ENCODE results near the gene ESYT2.

ESYT2 gene

DNA sequence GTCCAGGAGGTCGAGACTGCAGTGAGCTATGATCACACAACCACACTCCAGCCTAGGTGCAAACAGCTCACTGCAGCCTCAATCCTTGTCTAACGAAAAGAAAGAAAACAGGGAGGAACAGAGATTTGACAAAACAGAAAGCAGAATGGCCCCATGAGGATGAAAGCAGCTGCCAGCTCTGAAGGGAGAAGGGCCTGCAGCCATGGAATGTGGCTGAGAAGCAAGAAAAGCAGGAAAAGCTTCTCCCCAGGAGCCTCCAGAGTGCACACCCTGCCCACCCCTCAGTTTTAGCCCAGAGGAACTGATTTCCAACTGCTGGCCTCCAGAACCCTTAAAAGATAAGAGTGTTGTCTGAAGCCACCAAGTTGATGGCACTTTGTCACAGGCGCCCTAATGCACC is 13.0 kb downstream of the ESYT2 start:
- Histone ChIP-seq H3K27ac (ENCODE audit: low read length) (no peak overlapping the region), H3K79me2 (ENCODE audit: low read length) (peaks cover 93% of the 10 kb centered on the region), H3K4me3 (ENCODE audit: low read length) (no peak overlapping the region), H3K27me3 (replicated peaks; ENCODE audit: insufficient read depth, low read length) (no peaks in the 10 kb centered on the region), H3K9me3 (replicated peaks; ENCODE audit: insufficient read depth, low read length) (no peaks in the 10 kb centered on the region), H3K4me1 (ENCODE audit: low read length) (peaks cover 11% of the 10 kb centered on the region), H3K4me2 (ENCODE audit: low read depth, low read length) (no peak overlapping the region), H2AFZ (ENCODE audit: low read length) (no peak overlapping the region), H3K9me2 (replicated peaks; ENCODE audit: insufficient read depth, low read length) (no peaks in the 10 kb centered on the region), H3K9ac (ENCODE audit: low read length) (no peak overlapping the region), H4K20me1 (ENCODE audit: insufficient read depth, low read length) (no peaks in the 10 kb centered on the region), H3K36me3 (replicated peaks; ENCODE audit: insufficient read depth, low read length) (no peaks in the 10 kb centered on the region), H3F3A (ENCODE audit: insufficient read depth, low read length) (no peaks in the 10 kb centered on the region)
- no peak for DNase-seq
- TF ChIP-seq, protein P1, sequence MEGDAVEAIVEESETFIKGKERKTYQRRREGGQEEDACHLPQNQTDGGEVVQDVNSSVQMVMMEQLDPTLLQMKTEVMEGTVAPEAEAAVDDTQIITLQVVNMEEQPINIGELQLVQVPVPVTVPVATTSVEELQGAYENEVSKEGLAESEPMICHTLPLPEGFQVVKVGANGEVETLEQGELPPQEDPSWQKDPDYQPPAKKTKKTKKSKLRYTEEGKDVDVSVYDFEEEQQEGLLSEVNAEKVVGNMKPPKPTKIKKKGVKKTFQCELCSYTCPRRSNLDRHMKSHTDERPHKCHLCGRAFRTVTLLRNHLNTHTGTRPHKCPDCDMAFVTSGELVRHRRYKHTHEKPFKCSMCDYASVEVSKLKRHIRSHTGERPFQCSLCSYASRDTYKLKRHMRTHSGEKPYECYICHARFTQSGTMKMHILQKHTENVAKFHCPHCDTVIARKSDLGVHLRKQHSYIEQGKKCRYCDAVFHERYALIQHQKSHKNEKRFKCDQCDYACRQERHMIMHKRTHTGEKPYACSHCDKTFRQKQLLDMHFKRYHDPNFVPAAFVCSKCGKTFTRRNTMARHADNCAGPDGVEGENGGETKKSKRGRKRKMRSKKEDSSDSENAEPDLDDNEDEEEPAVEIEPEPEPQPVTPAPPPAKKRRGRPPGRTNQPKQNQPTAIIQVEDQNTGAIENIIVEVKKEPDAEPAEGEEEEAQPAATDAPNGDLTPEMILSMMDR (IDR thresholded peaks at IDR 0.05; ENCODE audit: low read length) = no peak

DNA sequence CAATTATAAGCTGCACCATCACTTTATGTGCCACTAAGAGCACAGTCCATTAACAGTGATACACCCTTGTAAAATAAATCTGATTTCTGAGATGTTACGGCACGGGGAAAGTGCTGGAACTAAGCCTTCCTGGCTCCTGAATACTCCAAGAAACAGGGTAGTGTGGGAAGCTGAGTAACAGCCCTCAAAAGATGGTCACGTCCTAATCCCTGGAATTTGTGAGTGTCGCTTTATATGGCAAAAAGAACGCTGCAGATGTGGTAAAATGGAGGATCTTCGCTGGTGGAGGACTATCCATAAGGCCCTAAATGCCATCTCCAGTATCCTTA is 13.5 kb downstream of the ESYT2 start:
- Histone ChIP-seq H3K9ac (ENCODE audit: low read length) (no peak overlapping the region), H3K27ac (ENCODE audit: low read length) (no peak overlapping the region), H2AFZ (ENCODE audit: low read length) (no peak overlapping the region), H3K9me2 (replicated peaks; ENCODE audit: insufficient read depth, low read length) (no peaks in the 10 kb centered on the region), H3F3A (ENCODE audit: insufficient read depth, low read length) (no peaks in the 10 kb centered on the region), H3K27me3 (replicated peaks; ENCODE audit: insufficient read depth, low read length) (no peaks in the 10 kb centered on the region), H3K4me2 (ENCODE audit: low read depth, low read length) (no peak overlapping the region), H3K79me2 (ENCODE audit: low read length) (peaks cover 91% of the 10 kb centered on the region), H3K4me3 (ENCODE audit: low read length) (no peak overlapping the region), H3K36me3 (replicated peaks; ENCODE audit: insufficient read depth, low read length) (no peaks in the 10 kb centered on the region), H3K4me1 (ENCODE audit: low read length) (peaks cover 11% of the 10 kb centered on the region), H3K9me3 (replicated peaks; ENCODE audit: insufficient read depth, low read length) (no peaks in the 10 kb centered on the region), H4K20me1 (ENCODE audit: insufficient read depth, low read length) (no peaks in the 10 kb centered on the region)
- DNase-seq = no peak
- TF ChIP-seq EZH2phosphoT487 (IDR thresholded peaks at IDR 0.05; ENCODE audit: low read length) (no peak), EZH2 (optimal IDR thresholded peaks at IDR 0.05; ENCODE audit: low read depth, low read length) (no peak)
- TF ChIP-seq, protein P1 (IDR thresholded peaks at IDR 0.05; ENCODE audit: low read length) = no peak

DNA sequence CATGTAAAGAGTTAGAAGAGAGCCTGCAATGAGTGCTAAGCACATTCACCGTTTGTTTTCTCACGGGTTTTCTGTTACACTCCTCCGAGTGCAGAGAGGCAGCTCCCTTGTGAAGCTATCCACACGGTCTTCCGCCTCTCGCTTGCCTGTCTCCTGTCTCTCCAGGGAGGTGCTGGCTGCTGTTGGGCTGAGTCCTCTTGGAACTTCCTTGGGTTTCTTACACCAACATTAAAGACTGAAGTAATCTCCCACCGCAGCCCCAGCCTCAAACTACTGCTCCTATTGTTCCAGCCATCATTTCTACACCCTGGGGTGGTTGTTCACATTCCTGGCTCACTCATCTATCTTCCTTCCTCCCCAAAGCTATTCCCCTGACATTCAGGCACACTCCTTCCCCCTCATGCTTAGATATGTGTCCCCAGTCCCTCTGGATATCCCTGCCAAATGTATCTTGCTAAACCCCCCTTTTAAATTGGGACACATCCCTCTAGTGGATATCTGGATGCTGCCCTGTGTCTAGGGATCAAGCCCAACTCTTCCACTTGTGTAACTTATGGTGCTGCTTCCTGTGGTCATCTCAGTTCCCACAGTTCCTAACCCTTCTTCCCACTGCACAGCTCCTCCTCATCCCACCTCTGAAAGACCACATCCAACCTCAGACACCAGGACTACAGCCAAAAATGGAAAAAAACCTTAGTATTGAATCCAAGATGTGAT is 14.1 kb downstream of the ESYT2 start:
- H3F3A ChIP-seq (ENCODE audit: insufficient read depth, low read length) = no peaks in the 10 kb centered on the region
- H2AFZ ChIP-seq (ENCODE audit: low read length) = no peak overlapping the region
- no peak overlapping the region for H3K9ac ChIP-seq (ENCODE audit: low read length)
- H3K36me3 ChIP-seq (replicated peaks; ENCODE audit: insufficient read depth, low read length) = no peaks in the 10 kb centered on the region
- no peak for DNase-seq
- H3K9me3 ChIP-seq (replicated peaks; ENCODE audit: insufficient read depth, low read length) = no peaks in the 10 kb centered on the region
- peaks cover 91% of the 10 kb centered on the region for H3K79me2 ChIP-seq (ENCODE audit: low read length)
- no peaks in the 10 kb centered on the region for H3K27me3 ChIP-seq (replicated peaks; ENCODE audit: insufficient read depth, low read length)
- H4K20me1 ChIP-seq (ENCODE audit: insufficient read depth, low read length) = no peaks in the 10 kb centered on the region
- H3K27ac ChIP-seq (ENCODE audit: low read length) = no peak overlapping the region
- no peak overlapping the region for H3K4me3 ChIP-seq (ENCODE audit: low read length)
- no peak overlapping the region for H3K4me2 ChIP-seq (ENCODE audit: low read depth, low read length)
- no peaks in the 10 kb centered on the region for H3K9me2 ChIP-seq (replicated peaks; ENCODE audit: insufficient read depth, low read length)
- H3K4me1 ChIP-seq (ENCODE audit: low read length) = peaks cover 11% of the 10 kb centered on the region
- TF ChIP-seq, protein P1 (IDR thresholded peaks at IDR 0.05; ENCODE audit: low read length) = no peak
- TF ChIP-seq EZH2phosphoT487 (IDR thresholded peaks at IDR 0.05; ENCODE audit: low read length) (no peak), EZH2 (optimal IDR thresholded peaks at IDR 0.05; ENCODE audit: low read depth, low read length) (no peak)
